LNCAP (cell line): ENCODE measurements around the gene ZNF784.

ENCODE experiments used
- TF ChIP-seq, protein P1 (sequence below): fragments of 450-650 bp; IDR thresholded peaks from 2 replicates; pipeline ENCODE4 v1.5.1; 2017; ENCODE audit warnings: mild to moderate bottlenecking

The ZNF784 gene

DNA sequence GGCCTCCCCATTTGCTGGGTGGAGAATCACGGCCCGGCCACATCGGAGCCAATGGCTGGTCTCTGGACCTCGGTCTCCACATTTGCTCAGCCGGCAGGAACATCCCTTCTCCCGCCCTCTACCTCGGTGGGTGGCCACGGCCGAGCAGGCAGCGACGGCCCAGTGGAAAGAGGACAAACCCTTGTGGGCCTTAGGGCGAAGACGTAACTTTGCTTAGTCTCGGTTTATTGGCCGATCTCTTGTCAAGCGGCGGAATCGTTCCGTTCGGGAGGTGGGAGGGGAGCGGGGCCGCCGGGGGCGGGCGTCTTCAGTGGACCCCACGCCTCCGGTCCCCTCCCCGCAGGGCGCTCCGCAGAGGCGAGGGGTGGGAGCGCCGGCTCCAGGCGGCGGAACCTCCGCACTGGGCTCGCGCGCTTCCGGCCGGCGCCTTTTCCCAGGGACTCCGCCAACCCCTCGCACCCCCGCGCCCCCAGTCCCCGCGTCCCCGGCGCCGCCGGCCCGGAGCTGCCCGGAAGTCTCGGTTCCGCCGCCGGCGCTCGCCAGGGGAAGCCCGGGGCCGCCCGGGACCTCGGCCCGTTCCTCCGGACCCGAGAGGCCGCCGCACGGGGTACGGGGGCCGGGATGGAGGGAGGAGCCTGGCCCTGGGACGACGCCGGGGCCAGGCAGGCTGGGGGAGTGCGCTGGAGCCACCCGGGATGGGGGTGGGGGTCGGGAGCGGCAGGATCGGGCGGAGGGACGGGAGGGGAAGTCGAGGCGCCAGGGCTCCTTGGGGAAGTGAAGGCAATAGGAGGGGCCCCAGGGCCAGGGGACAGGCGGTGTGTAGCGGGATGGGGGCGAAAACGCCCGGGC is 16.4 kb upstream of the ZNF784 start, which contains the start of gene ZNF580:
Gene ZNF580 (plus strand): TSS at position 426 of the 849 bp plus-strand sequence. CDS start 1,507 bp downstream, outside the sequence.
- TF ChIP-seq, protein P1, sequence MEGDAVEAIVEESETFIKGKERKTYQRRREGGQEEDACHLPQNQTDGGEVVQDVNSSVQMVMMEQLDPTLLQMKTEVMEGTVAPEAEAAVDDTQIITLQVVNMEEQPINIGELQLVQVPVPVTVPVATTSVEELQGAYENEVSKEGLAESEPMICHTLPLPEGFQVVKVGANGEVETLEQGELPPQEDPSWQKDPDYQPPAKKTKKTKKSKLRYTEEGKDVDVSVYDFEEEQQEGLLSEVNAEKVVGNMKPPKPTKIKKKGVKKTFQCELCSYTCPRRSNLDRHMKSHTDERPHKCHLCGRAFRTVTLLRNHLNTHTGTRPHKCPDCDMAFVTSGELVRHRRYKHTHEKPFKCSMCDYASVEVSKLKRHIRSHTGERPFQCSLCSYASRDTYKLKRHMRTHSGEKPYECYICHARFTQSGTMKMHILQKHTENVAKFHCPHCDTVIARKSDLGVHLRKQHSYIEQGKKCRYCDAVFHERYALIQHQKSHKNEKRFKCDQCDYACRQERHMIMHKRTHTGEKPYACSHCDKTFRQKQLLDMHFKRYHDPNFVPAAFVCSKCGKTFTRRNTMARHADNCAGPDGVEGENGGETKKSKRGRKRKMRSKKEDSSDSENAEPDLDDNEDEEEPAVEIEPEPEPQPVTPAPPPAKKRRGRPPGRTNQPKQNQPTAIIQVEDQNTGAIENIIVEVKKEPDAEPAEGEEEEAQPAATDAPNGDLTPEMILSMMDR = no peak

DNA sequence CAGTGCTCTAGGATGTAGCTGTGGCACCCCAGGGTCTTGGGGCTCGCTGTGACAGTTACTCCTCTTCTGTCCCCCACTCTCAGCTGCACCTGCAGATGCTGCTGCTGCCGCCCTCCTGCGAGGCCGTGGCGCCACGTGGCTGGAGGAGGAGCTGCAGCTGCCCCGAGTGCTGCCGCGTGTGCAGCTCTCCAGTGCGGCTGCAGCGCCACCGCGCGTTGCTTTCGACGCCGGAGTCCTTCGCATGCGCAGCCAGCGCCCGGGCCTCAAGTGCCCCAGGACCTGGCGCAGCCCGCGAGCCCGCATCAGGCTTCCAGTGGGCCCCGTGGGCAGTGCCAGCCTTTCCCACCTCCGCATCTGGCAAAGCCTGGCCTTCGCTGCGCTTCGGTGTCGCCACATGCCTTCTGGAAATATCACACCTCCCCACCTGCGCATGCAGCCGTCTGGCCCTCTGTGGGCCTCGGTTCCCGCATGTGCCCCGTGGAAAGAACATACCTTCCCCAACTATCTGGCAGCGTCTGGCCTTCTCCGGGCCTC is 15.7 kb upstream of the ZNF784 start:
- TF ChIP-seq, protein P1 = no peak

DNA sequence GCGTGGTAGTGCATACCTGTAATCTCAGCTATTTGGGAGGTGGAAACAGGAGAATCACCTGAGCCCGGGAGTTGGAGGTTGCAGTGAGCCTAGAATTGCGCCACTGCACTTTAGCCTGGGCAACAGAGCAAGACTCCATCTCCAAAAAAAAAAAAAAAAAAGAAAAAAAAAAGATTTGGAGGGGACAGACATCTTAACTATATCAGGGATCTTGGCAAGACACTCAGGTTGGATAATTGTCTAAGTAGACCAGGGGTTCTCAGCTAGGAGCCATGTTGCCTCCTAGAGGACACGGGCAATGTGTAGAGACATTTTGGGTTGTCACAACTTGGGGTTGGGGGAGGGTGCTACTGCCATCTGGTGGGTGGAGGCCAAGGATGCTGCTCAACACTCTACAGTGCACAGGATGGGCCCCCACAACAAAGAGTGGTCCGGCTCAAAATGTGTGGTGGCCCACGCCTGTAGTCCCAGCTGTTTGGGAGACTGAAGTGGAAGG is 14.5 kb upstream of the ZNF784 start:
- TF ChIP-seq, protein P1 = peak; percentile 36; the same call in 1 of the 2 replicates

DNA sequence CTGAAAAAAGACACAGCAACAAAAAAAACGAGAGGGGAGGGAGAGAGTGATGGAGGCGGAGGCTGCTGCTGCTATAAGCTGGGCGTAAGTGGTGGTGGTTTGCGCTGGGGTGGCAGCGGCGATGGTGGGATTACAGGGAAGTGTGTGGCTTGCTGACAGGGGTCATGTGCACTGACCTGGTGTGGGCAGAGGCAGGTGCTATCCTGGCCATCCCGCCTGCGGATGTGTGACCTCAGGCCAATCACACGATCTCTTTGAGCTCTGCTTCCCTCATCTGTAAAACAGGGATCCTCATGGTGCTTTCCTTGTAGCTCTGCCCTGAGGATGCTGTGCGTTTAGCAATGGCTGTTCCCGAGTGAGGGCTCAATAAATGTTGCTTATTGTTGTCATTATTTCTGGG is 13.2 kb upstream of the ZNF784 start:
- TF ChIP-seq, protein P1 = no peak

DNA sequence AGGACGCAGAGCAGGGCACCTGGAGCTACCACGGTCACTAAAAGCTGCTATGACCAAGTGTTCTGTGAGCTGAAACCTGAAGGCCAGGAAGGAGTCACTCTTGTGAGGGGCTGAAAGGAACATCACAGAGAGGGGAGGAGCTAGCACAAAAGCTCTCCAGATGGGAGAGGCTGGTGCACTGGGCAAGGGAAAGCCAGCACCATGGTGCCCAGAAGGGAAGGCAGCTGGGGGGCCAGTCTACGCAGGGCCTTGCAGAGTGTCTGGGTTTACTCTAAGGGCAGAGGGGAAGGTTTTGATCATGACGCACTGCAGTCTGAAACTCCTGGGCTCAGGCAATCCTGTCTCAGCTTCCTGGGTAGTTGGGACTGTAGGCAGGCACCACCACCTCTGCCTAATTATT is 12.4 kb upstream of the ZNF784 start:
- TF ChIP-seq, protein P1 = no peak

DNA sequence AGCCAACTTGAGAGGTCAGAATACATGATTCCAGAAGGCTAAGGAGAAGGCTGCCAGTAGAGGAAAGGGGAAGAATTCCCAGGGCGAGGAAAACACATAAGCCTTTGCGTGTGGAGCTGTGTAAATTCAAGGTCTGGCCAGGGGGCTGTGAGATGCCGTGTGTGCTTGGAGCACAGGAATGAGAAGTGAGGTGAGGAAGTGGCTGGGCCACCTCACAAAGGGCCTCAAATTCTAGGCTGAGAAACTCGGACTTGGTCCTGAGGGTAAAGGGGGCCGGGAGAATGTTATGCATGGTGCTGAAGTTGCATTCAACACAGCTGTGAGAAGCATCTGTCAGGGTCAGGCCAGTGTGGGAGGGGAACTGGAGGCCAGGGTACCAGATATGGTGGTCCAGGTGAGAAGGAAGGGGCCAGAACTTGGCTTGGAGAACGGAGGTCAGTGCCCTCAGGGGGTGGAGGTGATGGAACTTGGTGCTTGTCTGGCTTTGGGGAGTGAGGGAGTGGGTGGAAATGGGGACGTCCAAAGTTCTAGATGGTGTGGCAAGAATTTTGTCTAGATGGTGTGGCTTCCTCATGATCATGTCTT is 11.6 kb upstream of the ZNF784 start:
- TF ChIP-seq, protein P1 = no peak

DNA sequence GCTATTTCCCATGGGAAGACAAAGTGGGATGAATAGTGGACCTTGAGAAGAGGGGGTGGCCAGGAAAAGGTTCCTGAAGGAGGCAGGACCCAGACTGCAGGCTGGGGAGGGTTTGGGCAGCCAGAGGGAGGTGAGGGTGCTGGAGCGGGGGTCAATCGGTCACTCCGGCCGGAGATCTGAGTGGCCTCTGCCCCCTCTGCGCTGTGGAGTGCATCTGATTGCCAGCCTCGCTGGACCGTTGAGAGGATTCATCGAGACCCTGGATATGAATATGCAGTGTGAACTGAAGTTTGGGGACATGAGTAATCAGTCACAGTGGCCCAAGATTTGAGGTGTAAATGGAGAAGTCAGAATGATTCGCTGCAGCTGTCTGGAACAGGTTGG is 11.0 kb upstream of the ZNF784 start:
- TF ChIP-seq, protein P1 = no peak
